Thoracic aorta (tissue), 2 donors: ENCODE results near the gene MYL5. TPM values are rescaled to one million over a fixed set of nuclear protein-coding genes. Genes with fewer than 3 reads are reported as not detected.

ENCODE experiments used
- ATAC-seq: fragments of 150-250 bp; one replicate; pipeline ENCODE4 v1.8.0; 2017; ENCODE audit warnings: low read depth; ENCODE audit not compliant: insufficient number of reproducible peaks, low FRiP score
- DNase-seq: peaks from one replicate; pipeline ENCODE4 v3.0.0-alpha.2; 2020; ENCODE audit warnings: low spot score
- H3K27ac ChIP-seq, 2 donors: fragments of 200-600 bp; sonication (generic); 1 replicate in 1 of 2; 2 replicates in 1 of 2; pipeline ENCODE4 v1.5.1; 2016; ENCODE audit warnings: mild to moderate bottlenecking in 2 of 2, moderate library complexity in 2 of 2
- H3K27me3 ChIP-seq: fragments of 200-600 bp; sonication (generic); replicated peaks from 2 replicates; pipeline ENCODE4 v1.6.0; 2016; ENCODE audit warnings: mild to moderate bottlenecking; ENCODE audit not compliant: insufficient read depth
- H3K36me3 ChIP-seq: fragments of 200-600 bp; sonication (generic); one replicate; pipeline ENCODE4 v1.5.1; 2016
- H3K4me1 ChIP-seq, 2 donors: fragments of 200-600 bp; sonication (generic); 1 replicate in 1 of 2; 2 replicates in 1 of 2; pipeline versions ENCODE4 v1.5.1 to v1.6.0; 2016; ENCODE audit warnings: low read depth in 2 of 2, mild to moderate bottlenecking in 1 of 2; ENCODE audit not compliant: control insufficient read depth in 1 of 2
- H3K4me3 ChIP-seq: fragments of 200-600 bp; sonication (generic); 2 replicates; pipeline ENCODE4 v1.5.1; 2016; ENCODE audit warnings: mild to moderate bottlenecking
- H3K9me3 ChIP-seq: fragments of 200-600 bp; sonication (generic); 2 replicates; pipeline ENCODE4 v1.5.1; 2016
- total RNA-seq, 2 donors: library from RNA; depleted of rRNA; stranded (reverse); fragments of >200 nt; gene quantifications; one replicate each; pipeline versions ENCODE4 v1.1.0 to v1.2.3, GENCODE V29; 2016
- TF ChIP-seq, protein P1 (sequence below): fragments of 200-600 bp; sonication (generic); IDR thresholded peaks from one replicate; pipeline ENCODE4 v1.5.1; 2019; ENCODE audit warnings: antibody characterized with exemption

MYL5 gene
- total RNA-seq, 2 donors from 2014 or later, result 3.8 to 4.9 TPM

DNA sequence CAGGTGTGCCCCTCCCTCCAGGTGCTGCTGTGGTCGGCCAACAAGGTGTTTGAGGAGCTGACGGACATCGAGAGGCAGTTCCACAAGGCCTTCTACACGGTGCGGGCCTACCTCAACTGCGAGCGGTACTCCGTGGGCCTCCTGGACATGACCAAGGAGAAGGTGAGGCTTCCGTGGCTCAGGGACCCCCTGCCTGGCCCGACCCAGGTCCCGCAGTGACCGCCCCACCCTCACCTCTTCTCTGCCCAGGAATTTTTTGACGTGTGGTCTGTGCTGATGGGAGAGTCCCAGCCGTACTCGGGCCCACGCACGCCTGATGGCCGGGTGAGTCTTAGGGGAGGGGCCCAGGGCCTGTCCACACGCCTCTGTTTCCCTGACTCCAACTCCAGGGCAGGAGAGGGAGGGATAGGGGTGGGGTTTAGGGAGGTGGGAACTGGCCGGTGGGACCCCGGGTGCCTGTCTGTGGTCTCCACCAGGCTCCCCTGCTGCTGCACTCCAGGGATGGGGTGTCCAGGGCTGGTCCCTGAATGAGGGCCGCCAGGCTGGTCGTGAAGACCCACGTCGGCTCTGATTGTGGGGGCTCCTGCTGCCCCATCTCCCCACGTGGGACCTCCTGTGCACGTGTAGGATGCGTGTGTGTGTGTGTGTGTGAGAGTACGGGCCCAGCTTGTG lies 20.4 kb upstream of the MYL5 start:
- no peaks in the 10 kb centered on the region for H3K27me3 ChIP-seq
- no peak overlapping the region for H3K4me3 ChIP-seq
- no peak for ATAC-seq
- no peaks in the 10 kb centered on the region for H3K36me3 ChIP-seq
- TF ChIP-seq, protein P1, sequence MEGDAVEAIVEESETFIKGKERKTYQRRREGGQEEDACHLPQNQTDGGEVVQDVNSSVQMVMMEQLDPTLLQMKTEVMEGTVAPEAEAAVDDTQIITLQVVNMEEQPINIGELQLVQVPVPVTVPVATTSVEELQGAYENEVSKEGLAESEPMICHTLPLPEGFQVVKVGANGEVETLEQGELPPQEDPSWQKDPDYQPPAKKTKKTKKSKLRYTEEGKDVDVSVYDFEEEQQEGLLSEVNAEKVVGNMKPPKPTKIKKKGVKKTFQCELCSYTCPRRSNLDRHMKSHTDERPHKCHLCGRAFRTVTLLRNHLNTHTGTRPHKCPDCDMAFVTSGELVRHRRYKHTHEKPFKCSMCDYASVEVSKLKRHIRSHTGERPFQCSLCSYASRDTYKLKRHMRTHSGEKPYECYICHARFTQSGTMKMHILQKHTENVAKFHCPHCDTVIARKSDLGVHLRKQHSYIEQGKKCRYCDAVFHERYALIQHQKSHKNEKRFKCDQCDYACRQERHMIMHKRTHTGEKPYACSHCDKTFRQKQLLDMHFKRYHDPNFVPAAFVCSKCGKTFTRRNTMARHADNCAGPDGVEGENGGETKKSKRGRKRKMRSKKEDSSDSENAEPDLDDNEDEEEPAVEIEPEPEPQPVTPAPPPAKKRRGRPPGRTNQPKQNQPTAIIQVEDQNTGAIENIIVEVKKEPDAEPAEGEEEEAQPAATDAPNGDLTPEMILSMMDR, result no peak
- DNase-seq, result no peak
- no peaks in the 10 kb centered on the region for H3K9me3 ChIP-seq
- no peaks in the 10 kb centered on the region for H3K4me1 ChIP-seq
- H3K27ac ChIP-seq, result no peak overlapping the region

DNA sequence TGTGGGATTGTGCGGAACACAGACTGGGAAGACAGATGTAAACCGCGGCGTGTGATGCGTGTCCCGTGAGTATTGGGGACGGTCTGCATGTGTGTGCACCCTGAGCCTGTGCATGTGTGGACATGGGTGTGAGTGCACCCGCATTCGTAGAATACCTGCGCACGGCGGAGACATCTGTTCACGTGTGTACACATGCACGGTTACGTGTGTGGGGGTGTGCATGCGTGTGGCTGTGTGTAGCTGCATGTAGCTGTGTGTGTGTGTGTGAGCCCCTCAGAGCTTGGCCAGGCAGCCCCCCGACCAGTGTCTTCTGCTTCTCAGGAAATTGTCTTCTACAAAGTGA lies 19.9 kb upstream of the MYL5 start:
- Histone ChIP-seq H3K9me3 (no peaks in the 10 kb centered on the region), H3K27me3 (no peaks in the 10 kb centered on the region), H3K27ac (no peak overlapping the region), H3K4me3 (no peak overlapping the region), H3K36me3 (no peaks in the 10 kb centered on the region), H3K4me1 (no peaks in the 10 kb centered on the region)
- ATAC-seq, result no peak
- no peak for DNase-seq
- TF ChIP-seq, protein P1, result no peak

DNA sequence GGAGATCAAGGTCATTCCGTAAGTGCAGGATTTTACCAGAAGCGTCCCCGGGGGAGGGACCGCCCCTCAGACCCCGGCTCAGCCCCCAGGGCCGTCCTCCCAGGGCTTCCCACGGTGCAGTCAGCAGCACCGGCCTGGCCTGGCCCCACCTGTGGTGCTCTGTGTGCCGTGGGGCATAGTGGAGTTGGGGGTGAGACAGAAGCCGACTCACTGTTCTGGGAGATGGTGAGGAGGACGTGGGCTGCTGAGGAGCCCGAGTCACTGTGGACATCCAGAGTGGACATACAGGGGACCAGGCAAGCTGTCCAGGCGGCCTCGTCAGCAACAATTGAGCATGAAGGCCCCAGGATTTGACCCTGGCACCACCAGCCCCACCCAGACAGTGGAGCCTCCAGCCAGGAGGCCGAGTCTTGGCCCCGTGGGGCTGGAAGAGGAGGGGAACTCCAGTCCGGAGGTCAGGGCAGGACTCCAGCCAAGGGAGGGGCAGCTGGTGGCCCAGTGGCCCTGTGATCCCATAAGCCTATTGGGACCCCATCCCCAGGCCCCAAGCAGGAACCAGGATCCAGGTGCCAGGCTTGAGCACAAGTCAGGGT lies 19.4 kb upstream of the MYL5 start:
- H3K4me3 ChIP-seq, result no peak overlapping the region
- TF ChIP-seq, protein P1, result no peak
- no peak overlapping the region for H3K27ac ChIP-seq
- H3K27me3 ChIP-seq, result no peaks in the 10 kb centered on the region
- no peaks in the 10 kb centered on the region for H3K4me1 ChIP-seq
- DNase-seq, result no peak
- no peak for ATAC-seq
- no peaks in the 10 kb centered on the region for H3K36me3 ChIP-seq
- H3K9me3 ChIP-seq, result no peaks in the 10 kb centered on the region

DNA sequence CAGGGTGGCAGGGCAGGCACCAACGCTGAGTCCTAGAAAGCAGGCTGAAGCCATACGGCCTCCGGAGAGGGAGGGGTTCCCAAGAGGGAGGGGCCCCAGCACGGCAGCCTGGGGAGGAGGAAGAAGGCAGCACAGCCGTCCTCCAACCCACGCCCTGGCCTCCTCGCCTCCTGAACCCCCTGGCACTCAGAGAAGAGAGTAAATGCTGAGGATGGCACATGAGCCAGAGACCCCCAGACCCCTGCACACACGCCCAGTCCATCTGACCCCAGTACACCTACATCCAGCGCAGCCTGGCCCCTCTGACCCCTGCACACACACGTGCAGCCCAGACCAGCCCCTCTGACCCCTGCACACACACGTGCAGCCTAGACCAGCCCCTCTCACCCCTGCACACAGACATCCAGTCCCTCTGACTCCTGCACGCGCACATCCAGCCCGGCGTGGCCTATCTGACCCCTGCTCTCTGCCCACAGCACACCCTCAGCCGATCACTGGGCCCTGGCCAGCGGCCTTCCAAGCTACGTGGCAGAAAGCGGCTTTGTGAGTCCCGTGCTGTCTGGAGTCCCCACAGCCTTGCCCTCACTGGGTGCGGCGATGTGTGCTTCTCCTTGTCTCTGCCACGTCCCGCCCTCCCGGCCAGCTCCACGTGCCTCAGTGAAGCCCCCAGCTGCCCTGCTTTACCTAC lies 18.7 kb upstream of the MYL5 start:
- Histone ChIP-seq H3K4me3 (no peak overlapping the region), H3K27ac (no peak overlapping the region), H3K27me3 (no peaks in the 10 kb centered on the region), H3K9me3 (no peaks in the 10 kb centered on the region), H3K4me1 (no peaks in the 10 kb centered on the region), H3K36me3 (no peaks in the 10 kb centered on the region)
- TF ChIP-seq, protein P1, result no peak
- no peak for DNase-seq
- no peak for ATAC-seq

DNA sequence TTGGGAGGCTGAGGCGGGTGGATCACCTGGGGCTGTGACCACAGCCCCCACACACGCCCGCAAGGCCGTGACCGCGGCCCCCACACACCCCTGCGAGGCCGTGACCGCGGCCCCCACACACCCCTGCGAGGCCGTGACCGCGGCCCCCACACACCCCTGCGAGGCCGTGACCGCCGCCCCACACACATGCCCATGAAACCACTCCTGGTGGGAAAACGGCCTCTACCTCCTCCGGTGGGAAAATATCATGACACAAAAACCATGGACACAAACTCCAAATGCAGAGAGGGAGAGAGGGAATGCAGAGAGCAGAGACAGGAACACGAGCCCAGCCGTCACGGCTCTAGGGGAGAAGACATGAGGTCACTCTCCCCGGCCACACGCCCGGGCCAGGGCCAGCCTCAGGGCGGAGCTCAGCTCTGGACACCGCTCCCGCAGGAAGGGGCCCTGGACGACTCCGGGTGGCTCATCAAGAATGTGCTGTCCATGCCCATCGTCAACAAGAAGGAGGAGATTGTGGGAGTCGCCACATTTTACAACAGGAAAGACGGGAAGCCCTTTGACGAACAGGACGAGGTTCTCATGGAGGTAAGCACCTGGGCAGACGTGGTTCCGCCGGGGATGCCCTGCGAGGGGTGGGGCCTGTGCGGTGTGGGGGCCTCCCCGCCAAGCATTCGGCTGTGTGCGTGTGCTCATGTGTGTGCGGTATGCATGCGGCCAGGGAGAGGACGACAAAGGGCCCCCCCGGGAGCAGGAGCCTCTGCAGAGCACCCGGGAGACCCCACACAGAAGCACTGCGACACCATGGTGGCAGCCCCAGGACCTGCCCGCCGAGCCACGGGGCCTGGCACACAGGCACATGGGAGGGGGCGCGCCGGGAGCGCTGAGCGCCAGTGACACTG lies 17.7 kb upstream of the MYL5 start:
- TF ChIP-seq, protein P1, result no peak
- Histone ChIP-seq H3K27me3 (no peaks in the 10 kb centered on the region), H3K9me3 (no peaks in the 10 kb centered on the region), H3K4me3 (no peak overlapping the region), H3K27ac (no peak overlapping the region), H3K4me1 (no peaks in the 10 kb centered on the region), H3K36me3 (no peaks in the 10 kb centered on the region)
- DNase-seq (no peak), ATAC-seq (no peak)
